DOHH2 (cell line): ENCODE measurements around the gene CCNA2.

ENCODE experiments used
- EZH2phosphoT487 ChIP-seq: fragments of 200-600 bp; sonication (generic); IDR thresholded peaks from 2 replicates; pipeline ENCODE4 v1.6.1; 2017; ENCODE audit warnings: borderline replicate concordance, mild to moderate bottlenecking, antibody characterized with exemption, low read length, moderate library complexity, mixed read lengths
- TF ChIP-seq, protein P1 (sequence below): fragments of 200-600 bp; sonication (generic); IDR thresholded peaks from one replicate; pipeline ENCODE4 v1.5.1; 2014; ENCODE audit warnings: antibody characterized with exemption, mild to moderate bottlenecking, low read depth, low read length; ENCODE audit not compliant: poor library complexity, severe bottlenecking

DNA sequence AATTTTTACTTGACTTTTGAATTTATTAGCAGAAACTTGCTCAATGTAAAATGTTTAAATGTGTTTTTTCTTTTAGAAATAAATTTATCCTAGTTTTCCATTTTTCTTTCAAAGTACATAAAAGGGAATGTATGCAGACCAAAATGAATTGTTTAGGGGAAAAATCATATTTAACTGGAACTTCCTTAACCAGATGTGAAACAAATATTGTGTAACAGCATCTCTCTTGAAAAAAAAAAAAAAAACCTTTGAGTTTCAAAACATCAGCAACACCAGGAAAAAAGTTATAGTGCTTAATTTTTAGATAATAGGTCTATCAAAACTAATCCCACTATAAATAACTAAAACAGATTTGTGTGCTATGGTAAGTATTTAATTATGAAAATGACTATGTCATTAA lies 14.5 kb upstream of the CCNA2 start:
- TF ChIP-seq, protein P1, sequence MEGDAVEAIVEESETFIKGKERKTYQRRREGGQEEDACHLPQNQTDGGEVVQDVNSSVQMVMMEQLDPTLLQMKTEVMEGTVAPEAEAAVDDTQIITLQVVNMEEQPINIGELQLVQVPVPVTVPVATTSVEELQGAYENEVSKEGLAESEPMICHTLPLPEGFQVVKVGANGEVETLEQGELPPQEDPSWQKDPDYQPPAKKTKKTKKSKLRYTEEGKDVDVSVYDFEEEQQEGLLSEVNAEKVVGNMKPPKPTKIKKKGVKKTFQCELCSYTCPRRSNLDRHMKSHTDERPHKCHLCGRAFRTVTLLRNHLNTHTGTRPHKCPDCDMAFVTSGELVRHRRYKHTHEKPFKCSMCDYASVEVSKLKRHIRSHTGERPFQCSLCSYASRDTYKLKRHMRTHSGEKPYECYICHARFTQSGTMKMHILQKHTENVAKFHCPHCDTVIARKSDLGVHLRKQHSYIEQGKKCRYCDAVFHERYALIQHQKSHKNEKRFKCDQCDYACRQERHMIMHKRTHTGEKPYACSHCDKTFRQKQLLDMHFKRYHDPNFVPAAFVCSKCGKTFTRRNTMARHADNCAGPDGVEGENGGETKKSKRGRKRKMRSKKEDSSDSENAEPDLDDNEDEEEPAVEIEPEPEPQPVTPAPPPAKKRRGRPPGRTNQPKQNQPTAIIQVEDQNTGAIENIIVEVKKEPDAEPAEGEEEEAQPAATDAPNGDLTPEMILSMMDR, result no peak
- TF ChIP-seq EZH2phosphoT487, result no peak
